ENCODE data around the gene HYCC1.

The HYCC1 gene

DNA sequence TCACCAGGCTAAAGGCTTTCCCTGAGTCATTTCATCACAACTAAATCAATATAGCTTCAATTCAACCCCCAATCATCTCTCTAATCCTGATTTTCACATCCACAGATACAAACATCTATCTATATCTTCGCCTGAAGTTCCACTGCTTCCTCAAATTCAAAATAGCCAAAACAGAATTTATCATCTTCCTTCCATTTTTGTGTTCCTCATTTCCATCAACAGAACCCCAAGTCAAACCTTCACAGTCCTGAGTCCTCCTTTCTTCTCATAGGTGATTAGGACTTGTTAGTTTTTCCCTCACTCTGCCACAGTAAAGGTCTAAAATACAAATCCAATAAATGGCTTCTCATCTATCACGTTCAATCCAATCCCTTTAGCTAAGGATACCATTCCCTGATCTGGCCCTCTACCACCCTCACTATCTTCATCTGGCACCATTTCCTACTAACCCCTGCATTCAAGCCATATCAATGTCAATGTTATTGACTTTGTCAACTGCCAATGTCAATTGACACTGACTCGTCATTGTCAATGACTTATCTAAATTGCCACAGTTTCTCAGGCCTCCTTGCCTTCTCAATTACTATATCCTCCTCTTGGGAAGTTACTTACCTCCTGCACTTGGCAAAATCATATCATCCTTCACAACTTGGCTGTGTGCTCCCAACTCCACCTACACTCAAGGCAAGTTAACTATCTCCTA lies 2.6 kb downstream of the HYCC1 start:
- no peak overlapping the region for H3K4me2 ChIP-seq (ENCODE audit: low read length)
- H3K36me3 ChIP-seq (ENCODE audit: control insufficient read depth, insufficient read depth, low read length): no peaks in the 10 kb centered on the region
- no peaks in the 10 kb centered on the region for H3K9me3 ChIP-seq (ENCODE audit: control insufficient read depth, low read length)
- H3K9ac ChIP-seq: no peak overlapping the region
- no peaks in the 10 kb centered on the region for H3K27me3 ChIP-seq (ENCODE audit: control insufficient read depth, insufficient read depth, low read length)
- H3K27ac ChIP-seq: no peak overlapping the region
- TF ChIP-seq, protein P1, sequence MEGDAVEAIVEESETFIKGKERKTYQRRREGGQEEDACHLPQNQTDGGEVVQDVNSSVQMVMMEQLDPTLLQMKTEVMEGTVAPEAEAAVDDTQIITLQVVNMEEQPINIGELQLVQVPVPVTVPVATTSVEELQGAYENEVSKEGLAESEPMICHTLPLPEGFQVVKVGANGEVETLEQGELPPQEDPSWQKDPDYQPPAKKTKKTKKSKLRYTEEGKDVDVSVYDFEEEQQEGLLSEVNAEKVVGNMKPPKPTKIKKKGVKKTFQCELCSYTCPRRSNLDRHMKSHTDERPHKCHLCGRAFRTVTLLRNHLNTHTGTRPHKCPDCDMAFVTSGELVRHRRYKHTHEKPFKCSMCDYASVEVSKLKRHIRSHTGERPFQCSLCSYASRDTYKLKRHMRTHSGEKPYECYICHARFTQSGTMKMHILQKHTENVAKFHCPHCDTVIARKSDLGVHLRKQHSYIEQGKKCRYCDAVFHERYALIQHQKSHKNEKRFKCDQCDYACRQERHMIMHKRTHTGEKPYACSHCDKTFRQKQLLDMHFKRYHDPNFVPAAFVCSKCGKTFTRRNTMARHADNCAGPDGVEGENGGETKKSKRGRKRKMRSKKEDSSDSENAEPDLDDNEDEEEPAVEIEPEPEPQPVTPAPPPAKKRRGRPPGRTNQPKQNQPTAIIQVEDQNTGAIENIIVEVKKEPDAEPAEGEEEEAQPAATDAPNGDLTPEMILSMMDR (IDR thresholded peaks at IDR 0.05): no peak
- H2AFZ ChIP-seq: no peak overlapping the region
- no peak overlapping the region for H3K4me3 ChIP-seq (ENCODE audit: low read depth, low read length)
- H3K4me1 ChIP-seq: peaks cover 4% of the 10 kb centered on the region
- no peaks in the 10 kb centered on the region for H3K79me2 ChIP-seq

DNA sequence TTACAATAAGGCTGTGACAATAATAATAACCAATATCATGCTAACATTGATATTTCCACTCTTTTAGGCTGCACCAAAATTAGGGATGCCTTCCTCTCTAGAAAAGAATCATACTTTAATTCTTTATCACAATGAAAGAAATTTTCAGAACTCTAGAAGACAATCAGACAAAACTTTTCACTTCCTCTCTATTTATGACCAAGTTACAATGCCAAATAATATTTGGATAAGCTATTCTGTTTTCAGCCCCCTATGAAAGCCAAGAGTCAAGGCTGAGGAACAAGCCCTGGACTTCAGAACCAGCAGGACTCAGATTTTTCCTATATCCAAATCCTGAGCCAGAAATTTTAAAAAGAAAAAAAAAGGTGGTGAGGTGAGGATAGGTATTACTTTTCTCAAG lies 4.6 kb downstream of the HYCC1 start:
- H3K79me2 ChIP-seq: no peaks in the 10 kb centered on the region
- H3K4me1 ChIP-seq: peaks cover 4% of the 10 kb centered on the region
- no peaks in the 10 kb centered on the region for H3K36me3 ChIP-seq (ENCODE audit: control insufficient read depth, insufficient read depth, low read length)
- H3K9ac ChIP-seq: no peak overlapping the region
- H3K27ac ChIP-seq: no peak overlapping the region
- H3K4me2 ChIP-seq (ENCODE audit: low read length): no peak overlapping the region
- no peaks in the 10 kb centered on the region for H3K9me3 ChIP-seq (ENCODE audit: control insufficient read depth, low read length)
- no peaks in the 10 kb centered on the region for H3K27me3 ChIP-seq (ENCODE audit: control insufficient read depth, insufficient read depth, low read length)
- TF ChIP-seq, protein P1 (IDR thresholded peaks at IDR 0.05): no peak
- no peak overlapping the region for H3K4me3 ChIP-seq (ENCODE audit: low read depth, low read length)
- H2AFZ ChIP-seq: no peak overlapping the region

DNA sequence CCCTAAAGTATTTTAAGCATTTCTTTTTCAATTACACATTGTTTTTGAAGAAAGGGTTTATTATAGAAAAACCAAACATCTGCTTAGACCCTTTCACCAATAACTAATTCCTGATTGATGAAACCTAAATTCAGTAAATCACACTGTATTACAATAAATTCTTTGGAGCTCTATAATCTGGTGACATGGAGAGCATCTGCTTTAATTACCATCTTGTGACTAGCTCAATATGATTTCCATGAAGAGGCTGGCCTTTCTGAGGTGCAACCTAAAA lies 9.7 kb downstream of the HYCC1 start:
- no peaks in the 10 kb centered on the region for H3K27me3 ChIP-seq (ENCODE audit: control insufficient read depth, insufficient read depth, low read length)
- no peaks in the 10 kb centered on the region for H3K36me3 ChIP-seq (ENCODE audit: control insufficient read depth, insufficient read depth, low read length)
- H3K4me1 ChIP-seq: no peaks in the 10 kb centered on the region
- H3K79me2 ChIP-seq: no peaks in the 10 kb centered on the region
- no peak overlapping the region for H3K27ac ChIP-seq
- H3K9me3 ChIP-seq (ENCODE audit: control insufficient read depth, low read length): no peaks in the 10 kb centered on the region
- H3K9ac ChIP-seq: no peak overlapping the region
- H3K4me3 ChIP-seq (ENCODE audit: low read depth, low read length): no peak overlapping the region
- TF ChIP-seq, protein P1 (IDR thresholded peaks at IDR 0.05): no peak
- H3K4me2 ChIP-seq (ENCODE audit: low read length): no peak overlapping the region
- H2AFZ ChIP-seq: no peak overlapping the region

DNA sequence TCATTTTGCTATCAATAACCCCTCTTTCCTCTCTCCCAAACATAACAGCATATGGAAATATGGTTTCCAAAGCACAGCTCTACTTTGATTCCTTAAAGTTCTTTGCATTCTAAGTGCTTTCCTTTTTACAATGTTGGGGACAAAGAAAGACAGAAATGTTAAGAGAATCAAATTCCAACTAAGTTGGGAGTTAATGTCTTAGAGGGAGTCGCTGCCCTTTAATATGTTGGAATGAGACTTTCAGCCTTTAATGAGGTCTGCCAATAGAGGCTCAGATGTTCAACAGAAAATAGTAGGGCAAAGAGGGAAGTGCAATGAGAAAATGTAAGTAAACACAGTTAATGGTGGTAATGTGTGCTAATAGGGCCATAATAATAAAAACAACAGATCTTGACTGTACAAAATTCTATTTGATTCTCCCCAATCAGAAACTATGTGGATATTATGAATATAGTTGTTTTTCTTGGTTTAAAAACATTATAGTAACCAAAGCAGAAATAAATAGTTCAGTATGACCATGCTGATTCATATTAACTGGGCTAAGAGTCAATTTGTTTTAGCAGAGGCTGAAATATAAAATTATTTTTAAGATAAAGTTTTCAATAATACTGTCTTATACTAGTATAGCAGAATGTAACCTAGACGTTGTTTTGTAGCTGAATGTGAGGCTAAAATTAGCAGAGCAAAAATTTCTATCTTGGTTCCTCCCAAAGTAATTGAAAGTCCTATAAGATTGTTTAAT lies 10.3 kb downstream of the HYCC1 start:
- no peaks in the 10 kb centered on the region for H3K4me1 ChIP-seq
- TF ChIP-seq, protein P1 (IDR thresholded peaks at IDR 0.05): no peak
- no peak overlapping the region for H2AFZ ChIP-seq
- H3K9ac ChIP-seq: no peak overlapping the region
- H3K36me3 ChIP-seq (ENCODE audit: control insufficient read depth, insufficient read depth, low read length): no peaks in the 10 kb centered on the region
- H3K4me3 ChIP-seq (ENCODE audit: low read depth, low read length): no peak overlapping the region
- H3K4me2 ChIP-seq (ENCODE audit: low read length): no peak overlapping the region
- H3K79me2 ChIP-seq: no peaks in the 10 kb centered on the region
- H3K27ac ChIP-seq: no peak overlapping the region
- H3K27me3 ChIP-seq (ENCODE audit: control insufficient read depth, insufficient read depth, low read length): no peaks in the 10 kb centered on the region
- no peaks in the 10 kb centered on the region for H3K9me3 ChIP-seq (ENCODE audit: control insufficient read depth, low read length)

DNA sequence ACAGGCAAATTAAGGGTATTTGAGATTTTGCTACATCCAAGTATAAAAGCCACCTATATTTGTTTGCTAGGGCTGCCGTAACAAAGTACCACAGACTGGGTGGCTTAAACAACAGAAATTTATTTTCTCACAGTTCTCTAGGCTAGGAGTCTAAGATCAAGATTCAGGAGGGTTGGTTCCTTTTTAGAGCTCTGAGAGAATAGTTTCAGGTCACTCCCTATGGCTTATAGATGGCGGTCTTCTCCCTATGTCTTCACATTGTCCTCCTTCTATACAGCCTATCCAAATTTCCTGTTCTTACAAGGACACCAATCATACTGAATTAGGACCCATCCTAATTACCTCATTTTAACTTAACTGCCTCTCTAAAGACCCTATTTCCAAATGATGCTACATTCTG lies 11.2 kb downstream of the HYCC1 start:
- no peak overlapping the region for H3K4me2 ChIP-seq (ENCODE audit: low read length)
- no peak overlapping the region for H3K27ac ChIP-seq
- no peak overlapping the region for H2AFZ ChIP-seq
- no peak overlapping the region for H3K9ac ChIP-seq
- H3K4me1 ChIP-seq: no peaks in the 10 kb centered on the region
- H3K36me3 ChIP-seq (ENCODE audit: control insufficient read depth, insufficient read depth, low read length): no peaks in the 10 kb centered on the region
- no peaks in the 10 kb centered on the region for H3K27me3 ChIP-seq (ENCODE audit: control insufficient read depth, insufficient read depth, low read length)
- no peaks in the 10 kb centered on the region for H3K79me2 ChIP-seq
- no peaks in the 10 kb centered on the region for H3K9me3 ChIP-seq (ENCODE audit: control insufficient read depth, low read length)
- TF ChIP-seq, protein P1 (IDR thresholded peaks at IDR 0.05): no peak
- no peak overlapping the region for H3K4me3 ChIP-seq (ENCODE audit: low read depth, low read length)
